IPS DF 6.9 (cell line): Measurements from ENCODE around the gene GATB.

Experiments used
- DNase-seq: peaks from one replicate; pipeline ENCODE4 v3.0.0-alpha.2; 2013; ENCODE audit warnings: low read depth, low spot score
- H3K27ac ChIP-seq: one replicate; pipeline ENCODE4 v1.5.1; 2013; ENCODE audit warnings: low read length, control low read depth
- H3K27me3 ChIP-seq: 2 replicates; pipeline ENCODE4 v1.6.1; 2013; ENCODE audit warnings: mild to moderate bottlenecking, low read length; ENCODE audit not compliant: control insufficient read depth, insufficient read depth
- H3K36me3 ChIP-seq: 2 replicates; pipeline ENCODE4 v1.6.1; 2013; ENCODE audit warnings: low read length; ENCODE audit not compliant: control insufficient read depth, insufficient read depth
- H3K4me1 ChIP-seq: 2 replicates; pipeline ENCODE4 v1.6.1; 2013; ENCODE audit warnings: low read length; ENCODE audit not compliant: control insufficient read depth, insufficient read depth
- H3K4me3 ChIP-seq: 2 replicates; pipeline ENCODE4 v1.5.1; 2013; ENCODE audit warnings: mild to moderate bottlenecking, low read length
- H3K9me3 ChIP-seq: 2 replicates; pipeline ENCODE4 v1.6.1; 2013; ENCODE audit warnings: low read length, inconsistent platforms; ENCODE audit not compliant: control insufficient read depth, insufficient read depth
- WGBS: extraction: QIAGEN DNeasy Blood & Tissue Kit; methylation state at CpG from one replicate; pipeline ENCODE4 v1.1.7; 2013; ENCODE audit warnings: mixed read lengths, missing lambda C conversion rate; ENCODE audit not compliant: insufficient read length, insufficient coverage; 5-methylcytosine and 5-hydroxymethylcytosine counted together

The GATB gene

GRCh38 chr4:151785484-151786157, 24.8 kb upstream of the GATB start:
- DNase-seq, result no peak
- H3K4me1 ChIP-seq, result 0 out of 2 replicates have a peak, but pooled peaks cover 1% of the 10 kb centered on the region
- WGBS, result no CpG with 5 or more reads among the region's 5 CpGs
- no peak overlapping the region for H3K4me3 ChIP-seq
- H3K36me3 ChIP-seq, result no peaks in the 10 kb centered on the region
- H3K27me3 ChIP-seq, result no peaks in the 10 kb centered on the region
- no peaks in the 10 kb centered on the region for H3K9me3 ChIP-seq
- H3K27ac ChIP-seq, result no peak overlapping the region

- WGBS, result no CpG with 5 or more reads among the region's 5 CpGs
- no peaks in the 10 kb centered on the region for H3K9me3 ChIP-seq
- no peaks in the 10 kb centered on the region for H3K27me3 ChIP-seq
- no peak overlapping the region for H3K27ac ChIP-seq
- H3K4me3 ChIP-seq, result no peak overlapping the region
- H3K4me1 ChIP-seq, result 0 out of 2 replicates have a peak, but pooled peaks cover 1% of the 10 kb centered on the region
- DNase-seq, result no peak
- no peaks in the 10 kb centered on the region for H3K36me3 ChIP-seq
These were observed 23.9 kb upstream of the GATB start for GRCh38 chr4:151784706-151785105.

GRCh38 chr4:151783867-151784266, 23.1 kb upstream of the GATB start:
- H3K9me3 ChIP-seq, result no peaks in the 10 kb centered on the region
- no peaks in the 10 kb centered on the region for H3K27me3 ChIP-seq
- no peak overlapping the region for H3K27ac ChIP-seq
- DNase-seq, result no peak
- H3K4me3 ChIP-seq, result no peak overlapping the region
- 0 out of 2 replicates have a peak, but pooled peaks cover 1% of the 10 kb centered on the region for H3K4me1 ChIP-seq
- H3K36me3 ChIP-seq, result no peaks in the 10 kb centered on the region

GRCh38 chr4:151782296-151782695, 21.5 kb upstream of the GATB start:
- H3K9me3 ChIP-seq, result no peaks in the 10 kb centered on the region
- H3K4me1 ChIP-seq, result 0 out of 2 replicates have a peak, but pooled peaks cover 1% of the 10 kb centered on the region
- no peaks in the 10 kb centered on the region for H3K36me3 ChIP-seq
- no peaks in the 10 kb centered on the region for H3K27me3 ChIP-seq
- H3K4me3 ChIP-seq, result no peak overlapping the region
- WGBS, result no CpG with 5 or more reads among the region's 1 CpG
- no peak for DNase-seq
- no peak overlapping the region for H3K27ac ChIP-seq

GRCh38 chr4:151781026-151781425, 20.2 kb upstream of the GATB start:
- H3K36me3 ChIP-seq, result no peaks in the 10 kb centered on the region
- H3K4me1 ChIP-seq, result 0 out of 2 replicates have a peak, but pooled peaks cover 1% of the 10 kb centered on the region
- no peak for DNase-seq
- WGBS, result no CpG with 5 or more reads among the region's 5 CpGs
- no peak overlapping the region for H3K27ac ChIP-seq
- no peaks in the 10 kb centered on the region for H3K27me3 ChIP-seq
- H3K4me3 ChIP-seq, result no peak overlapping the region
- no peaks in the 10 kb centered on the region for H3K9me3 ChIP-seq

- WGBS, result no CpG with 5 or more reads among the region's 1 CpG
- Histone ChIP-seq H3K9me3 (no peaks in the 10 kb centered on the region), H3K27ac (no peak overlapping the region), H3K27me3 (no peaks in the 10 kb centered on the region), H3K4me3 (no peak overlapping the region), H3K4me1 (no peaks in the 10 kb centered on the region), H3K36me3 (no peaks in the 10 kb centered on the region)
- DNase-seq, result no peak
These were observed 16.7 kb upstream of the GATB start for GRCh38 chr4:151777471-151777870.

DNA sequence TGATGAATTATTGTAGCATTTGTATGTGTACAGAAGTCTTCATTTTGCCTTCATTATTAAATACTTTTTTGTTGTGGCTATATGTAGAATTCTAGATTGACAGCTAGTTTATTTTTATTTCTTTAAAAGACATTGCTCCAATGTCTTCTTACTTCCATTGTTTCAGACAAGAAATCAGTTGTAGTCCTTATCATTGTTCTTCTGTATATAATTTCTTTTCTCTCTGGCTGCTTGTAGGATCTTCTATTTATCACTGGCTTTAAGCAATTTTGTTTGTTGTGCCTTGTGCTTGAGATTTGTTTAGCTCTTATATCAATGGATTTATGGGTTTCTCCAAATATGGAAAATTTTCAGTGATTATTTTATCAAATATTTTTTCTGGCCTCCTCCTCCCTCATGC, 13.5 kb upstream of the GATB start:
- no peaks in the 10 kb centered on the region for H3K36me3 ChIP-seq
- no peak for DNase-seq
- H3K4me1 ChIP-seq, result no peaks in the 10 kb centered on the region
- H3K4me3 ChIP-seq, result no peak overlapping the region
- no peaks in the 10 kb centered on the region for H3K27me3 ChIP-seq
- H3K27ac ChIP-seq, result no peak overlapping the region
- H3K9me3 ChIP-seq, result no peaks in the 10 kb centered on the region

DNA sequence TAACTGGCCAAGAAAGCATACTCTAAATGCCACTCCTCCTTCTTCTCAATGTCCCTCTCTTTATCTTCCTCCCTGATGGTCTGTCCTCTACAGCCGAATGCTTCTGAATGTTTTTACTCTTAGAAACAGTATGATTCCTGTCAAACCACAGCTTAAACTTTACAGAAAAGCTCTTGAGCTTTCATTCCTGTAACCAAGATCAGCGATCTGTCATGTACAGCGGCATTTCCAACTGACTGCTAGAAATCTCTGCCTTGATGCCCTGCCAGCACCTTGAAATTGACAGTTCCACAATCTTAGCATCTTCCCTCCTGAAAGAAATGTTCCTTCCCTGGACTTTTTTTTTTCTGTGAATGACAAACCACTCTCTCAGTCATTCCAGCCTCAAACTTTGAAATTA, 11.5 kb upstream of the GATB start:
- Histone ChIP-seq H3K4me3 (no peak overlapping the region), H3K27ac (no peak overlapping the region), H3K4me1 (no peaks in the 10 kb centered on the region), H3K27me3 (no peaks in the 10 kb centered on the region), H3K36me3 (no peaks in the 10 kb centered on the region), H3K9me3 (no peaks in the 10 kb centered on the region)
- DNase-seq, result no peak
- no CpG with 5 or more reads among the region's 3 CpGs for WGBS

- no peak overlapping the region for H3K27ac ChIP-seq
- DNase-seq, result no peak
- H3K4me1 ChIP-seq, result no peaks in the 10 kb centered on the region
- no peak overlapping the region for H3K4me3 ChIP-seq
- no peaks in the 10 kb centered on the region for H3K27me3 ChIP-seq
- no CpG with 5 or more reads among the region's 5 CpGs for WGBS
- H3K36me3 ChIP-seq, result no peaks in the 10 kb centered on the region
- H3K9me3 ChIP-seq, result no peaks in the 10 kb centered on the region
These were observed 10.9 kb upstream of the GATB start for GRCh38 chr4:151771664-151772063.

- Histone ChIP-seq H3K36me3 (no peaks in the 10 kb centered on the region), H3K4me3 (no peak overlapping the region), H3K27me3 (no peaks in the 10 kb centered on the region), H3K9me3 (no peaks in the 10 kb centered on the region), H3K4me1 (no peaks in the 10 kb centered on the region), H3K27ac (no peak overlapping the region)
- no peak for DNase-seq
- WGBS, result no CpG with 5 or more reads among the region's 1 CpG
These were observed 9.3 kb upstream of the GATB start for GRCh38 chr4:151770154-151770553.

GRCh38 chr4:151768835-151769234, 8.0 kb upstream of the GATB start:
- no peak overlapping the region for H3K4me3 ChIP-seq
- no peaks in the 10 kb centered on the region for H3K4me1 ChIP-seq
- no peaks in the 10 kb centered on the region for H3K27me3 ChIP-seq
- H3K36me3 ChIP-seq, result no peaks in the 10 kb centered on the region
- no peaks in the 10 kb centered on the region for H3K9me3 ChIP-seq
- WGBS, result no CpG with 5 or more reads among the region's 2 CpGs
- no peak overlapping the region for H3K27ac ChIP-seq
- no peak for DNase-seq
